Sigmoid colon (tissue), 7 donors: ENCODE measurements around the gene PIWIL1. TPM values are rescaled to one million over a fixed set of nuclear protein-coding genes. Genes with fewer than 3 reads are reported as not detected.

Experiments used
- DNase-seq: peaks from one replicate; pipeline ENCODE4 v3.0.0-alpha.2; 2019
- H3K27ac ChIP-seq, 4 donors: fragments of 200-600 bp; sonication (generic); one replicate each; pipeline ENCODE4 v1.5.1; 2016 to 2019; ENCODE audit warnings: mild to moderate bottlenecking in 1 of 4
- H3K27me3 ChIP-seq, 3 donors: fragments of 200-600 bp; sonication (generic); one replicate each; pipeline ENCODE4 v1.5.1; 2019; ENCODE audit warnings: mild to moderate bottlenecking in 1 of 3
- H3K36me3 ChIP-seq, 4 donors: fragments of 200-600 bp; sonication (generic); one replicate each; pipeline ENCODE4 v1.5.1; 2016 to 2019
- H3K4me1 ChIP-seq, 4 donors: fragments of 200-600 bp; sonication (generic); one replicate each; pipeline ENCODE4 v1.5.1; 2017 to 2019
- H3K4me3 ChIP-seq, 4 donors: fragments of 200-600 bp; sonication (generic); one replicate each; pipeline ENCODE4 v1.5.1; 2017 to 2019; ENCODE audit warnings: mild to moderate bottlenecking in 2 of 4, moderate library complexity in 1 of 4
- H3K9me3 ChIP-seq, 4 donors: fragments of 200-600 bp in 3 of 4; sonication (generic) in 3 of 4; one replicate each; pipeline versions ENCODE4 v1.5.1 to v1.6.1; 2013 to 2019
- CTCF ChIP-seq, 4 experiments: fragments of 450-650 bp in 3 of 4; fragments of 200-600 bp in 1 of 4; IDR thresholded peaks; one replicate each; pipeline ENCODE4 v1.5.1; 2016 to 2019; ENCODE audit warnings: antibody characterized with exemption in 4 of 4, mild to moderate bottlenecking in 3 of 4, moderate library complexity in 2 of 4
- EP300 ChIP-seq, 4 donors: sonication (generic); formaldehyde crosslinking; IDR thresholded peaks; one replicate each; pipeline ENCODE4 v1.6.1; 2017; ENCODE audit warnings: antibody characterized with exemption in 4 of 4
- POLR2A ChIP-seq, 2 donors: fragments of 450-650 bp; IDR thresholded peaks; one replicate each; pipeline ENCODE4 v1.6.1; 2016; ENCODE audit warnings: antibody characterized with exemption in 2 of 2, mild to moderate bottlenecking in 2 of 2, moderate library complexity in 2 of 2
- POLR2AphosphoS5 ChIP-seq, 4 donors: sonication (generic); formaldehyde crosslinking; IDR thresholded peaks; one replicate each; pipeline ENCODE4 v1.6.1; 2017; ENCODE audit warnings: antibody characterized with exemption in 4 of 4
- WGBS, 2 donors: extraction: QIAGEN DNeasy Blood & Tissue Kit; methylation state at CpG; one replicate each; pipeline ENCODE4 v1.1.7; 2013; 5-methylcytosine and 5-hydroxymethylcytosine counted together
- intact Hi-C: fragments of 100-400 bp; cut with DNase I; formaldehyde crosslinking; loops from one replicate; pipeline ENCODE4 v1.15.1; 2023
- polyA plus RNA-seq, 3 donors: library from polyadenylated mRNA; stranded (reverse); fragments of 200-250 nt; gene quantifications; one replicate each; pipeline ENCODE4 v1.2.3, GENCODE V29; 2013
- total RNA-seq, 4 donors: library from RNA; depleted of rRNA; stranded (reverse); fragments of >200 nt; gene quantifications; one replicate each; pipeline ENCODE4 v1.1.0, GENCODE V29; 2016
- donor health status: healthy with polysubstance abuse.
- donor health status: Bipolar disorder and iron deficiency.
- donor health status: healthy.

The PIWIL1 gene
- total and polyA plus RNA-seq, 7 donors = not detected

GRCh38 chr12:130382818-130383217 is 45.1 kb downstream of the PIWIL1 start:
- TF ChIP-seq EP300 (IDR thresholded peaks at IDR 0.05) = no peak
- TF ChIP-seq CTCF (IDR thresholded peaks at IDR 0.05) = no peak
- no peak for TF ChIP-seq POLR2A (IDR thresholded peaks at IDR 0.05)
- TF ChIP-seq POLR2AphosphoS5 (IDR thresholded peaks at IDR 0.05) = no peak
- intact Hi-C loops = no loop called here
- peaks cover 0 to 3% (median 0%) of the 10 kb centered on the region in 3 donors for H3K27me3 ChIP-seq
- H3K36me3 ChIP-seq = no peaks in the 10 kb centered on the region
- no peak for DNase-seq
- H3K9me3 ChIP-seq = no peaks in the 10 kb centered on the region
- no peak overlapping the region for H3K27ac ChIP-seq
- H3K4me1 ChIP-seq = no peaks in the 10 kb centered on the region
- H3K4me3 ChIP-seq = no peak overlapping the region
- 49 to 57% methylated on average over 2 of the region's 2 CpGs for WGBS, 2 donors

- Histone ChIP-seq H3K27ac (no peak overlapping the region), H3K4me3 (no peak overlapping the region), H3K9me3 (no peaks in the 10 kb centered on the region), H3K27me3 (peaks cover 0 to 3% (median 0%) of the 10 kb centered on the region in 3 donors), H3K4me1 (no peaks in the 10 kb centered on the region), H3K36me3 (no peaks in the 10 kb centered on the region)
- intact Hi-C loops = no loop called here
- DNase-seq = no peak
- TF ChIP-seq POLR2AphosphoS5 (IDR thresholded peaks at IDR 0.05) (no peak), EP300 (IDR thresholded peaks at IDR 0.05) (no peak), POLR2A (IDR thresholded peaks at IDR 0.05) (no peak), CTCF (IDR thresholded peaks at IDR 0.05) (no peak)
- 56 to 67% methylated on average over 3 of the region's 3 CpGs for WGBS, 2 donors
These were observed 46.5 kb downstream of the PIWIL1 start for GRCh38 chr12:130384234-130384633.

- intact Hi-C loops = no loop called here
- no peak for DNase-seq
- Histone ChIP-seq H3K27ac (no peak overlapping the region), H3K4me3 (no peak overlapping the region), H3K36me3 (no peaks in the 10 kb centered on the region), H3K9me3 (no peaks in the 10 kb centered on the region), H3K27me3 (peaks cover 0 to 3% (median 0%) of the 10 kb centered on the region in 3 donors), H3K4me1 (no peaks in the 10 kb centered on the region)
- WGBS, 2 donors = 56 to 81% methylated on average over 4 of the region's 4 CpGs
- TF ChIP-seq POLR2A (IDR thresholded peaks at IDR 0.05) = no peak
- no peak for TF ChIP-seq CTCF (IDR thresholded peaks at IDR 0.05)
- no peak for TF ChIP-seq POLR2AphosphoS5 (IDR thresholded peaks at IDR 0.05)
- TF ChIP-seq EP300 (IDR thresholded peaks at IDR 0.05) = no peak
These were observed 47.5 kb downstream of the PIWIL1 start for GRCh38 chr12:130385193-130385592.

- Histone ChIP-seq H3K27me3 (peaks cover 0 to 15% (median 0%) of the 10 kb centered on the region in 3 donors), H3K27ac (no peak overlapping the region), H3K36me3 (no peaks in the 10 kb centered on the region), H3K9me3 (no peaks in the 10 kb centered on the region), H3K4me3 (no peak overlapping the region), H3K4me1 (no peaks in the 10 kb centered on the region)
- TF ChIP-seq POLR2AphosphoS5 (IDR thresholded peaks at IDR 0.05) = no peak
- no peak for TF ChIP-seq CTCF (IDR thresholded peaks at IDR 0.05)
- TF ChIP-seq POLR2A (IDR thresholded peaks at IDR 0.05) = no peak
- TF ChIP-seq EP300 (IDR thresholded peaks at IDR 0.05) = no peak
- DNase-seq = no peak
- WGBS, 2 donors = 62 to 67% methylated on average over 14 of the region's 14 CpGs
- intact Hi-C loops = no loop called here
These were observed 53.5 kb downstream of the PIWIL1 start for GRCh38 chr12:130391186-130391585.

- Histone ChIP-seq H3K27ac (no peak overlapping the region), H3K27me3 (peaks cover 0 to 15% (median 0%) of the 10 kb centered on the region in 3 donors), H3K9me3 (no peaks in the 10 kb centered on the region), H3K36me3 (no peaks in the 10 kb centered on the region), H3K4me1 (no peaks in the 10 kb centered on the region), H3K4me3 (no peak overlapping the region)
- intact Hi-C loops = no loop called here
- TF ChIP-seq CTCF (IDR thresholded peaks at IDR 0.05) = no peak
- no peak for TF ChIP-seq EP300 (IDR thresholded peaks at IDR 0.05)
- no peak for TF ChIP-seq POLR2AphosphoS5 (IDR thresholded peaks at IDR 0.05)
- no peak for TF ChIP-seq POLR2A (IDR thresholded peaks at IDR 0.05)
- WGBS, 2 donors = 41 to 67% methylated on average over 4 of the region's 4 CpGs
- no peak for DNase-seq
These were observed 57.2 kb downstream of the PIWIL1 start for GRCh38 chr12:130394906-130395305.
